Stimulated activated CD4-positive, alpha-beta T cell treated with anti-CD3 and anti-CD28 coated beads, Interleukin-1b, Interleukin-23, amount 100 ng/mL, for 24 hours (primary cell): Measurements from ENCODE around the gene REL.

Experiments used
- DNase-seq, 4 experiments: peaks; one replicate each; pipeline ENCODE4 v3.0.0-alpha.2; 2020; ENCODE audit warnings: low read depth in 4 of 4, low spot score in 1 of 4

The REL gene

DNA sequence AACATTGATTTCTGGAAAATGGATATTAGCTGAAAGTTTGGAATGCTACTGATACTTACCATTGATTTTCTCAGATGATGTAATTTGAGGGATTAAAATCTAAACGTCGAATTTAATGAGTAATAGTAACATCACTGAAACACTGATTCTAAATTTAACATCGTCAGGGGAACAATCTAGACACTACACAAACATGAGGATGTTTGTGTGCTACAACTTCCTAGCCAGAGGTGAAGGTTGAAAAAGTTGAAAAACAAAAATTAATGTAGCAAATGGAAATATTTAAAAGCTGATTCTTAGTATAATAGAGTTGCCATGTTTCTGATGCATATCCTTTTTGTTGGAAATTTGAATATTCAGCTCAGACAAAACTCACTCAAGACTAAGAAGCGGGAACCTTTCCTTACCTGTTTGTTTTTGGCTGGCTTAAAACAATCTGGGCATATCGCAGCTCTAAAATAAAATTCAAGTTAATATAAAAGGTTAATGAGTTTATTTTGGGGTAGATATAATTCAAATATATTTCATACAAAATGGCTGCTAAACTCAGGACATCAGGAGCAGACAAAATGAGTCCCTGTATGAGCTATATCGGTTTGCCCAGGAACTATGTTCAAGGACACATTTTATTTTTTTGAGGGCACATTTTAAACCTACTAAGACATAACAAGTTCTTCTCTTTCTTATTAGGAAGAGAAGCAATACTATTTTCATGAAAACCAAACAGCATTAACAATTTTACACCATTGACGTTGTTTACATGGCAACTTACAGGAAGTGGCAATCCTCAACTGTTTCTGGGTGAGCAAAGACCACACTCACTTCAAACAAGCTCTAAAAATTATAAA lies 83.5 kb downstream of the REL start:
- no peak for DNase-seq

DNA sequence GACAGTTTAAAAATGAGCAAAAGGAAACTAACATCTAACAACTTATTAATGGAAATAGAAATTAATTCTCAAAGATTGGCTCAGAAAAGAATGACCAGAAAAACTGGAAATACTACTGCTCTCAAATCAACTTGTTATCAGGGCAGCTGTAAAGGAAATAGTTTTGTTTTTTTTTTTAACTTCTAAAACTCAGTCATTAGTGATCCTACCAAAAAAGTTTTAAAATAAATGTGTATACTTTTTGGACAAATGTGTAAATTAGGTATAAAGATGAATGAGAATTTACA lies 84.1 kb downstream of the REL start:
- no peak for DNase-seq

DNA sequence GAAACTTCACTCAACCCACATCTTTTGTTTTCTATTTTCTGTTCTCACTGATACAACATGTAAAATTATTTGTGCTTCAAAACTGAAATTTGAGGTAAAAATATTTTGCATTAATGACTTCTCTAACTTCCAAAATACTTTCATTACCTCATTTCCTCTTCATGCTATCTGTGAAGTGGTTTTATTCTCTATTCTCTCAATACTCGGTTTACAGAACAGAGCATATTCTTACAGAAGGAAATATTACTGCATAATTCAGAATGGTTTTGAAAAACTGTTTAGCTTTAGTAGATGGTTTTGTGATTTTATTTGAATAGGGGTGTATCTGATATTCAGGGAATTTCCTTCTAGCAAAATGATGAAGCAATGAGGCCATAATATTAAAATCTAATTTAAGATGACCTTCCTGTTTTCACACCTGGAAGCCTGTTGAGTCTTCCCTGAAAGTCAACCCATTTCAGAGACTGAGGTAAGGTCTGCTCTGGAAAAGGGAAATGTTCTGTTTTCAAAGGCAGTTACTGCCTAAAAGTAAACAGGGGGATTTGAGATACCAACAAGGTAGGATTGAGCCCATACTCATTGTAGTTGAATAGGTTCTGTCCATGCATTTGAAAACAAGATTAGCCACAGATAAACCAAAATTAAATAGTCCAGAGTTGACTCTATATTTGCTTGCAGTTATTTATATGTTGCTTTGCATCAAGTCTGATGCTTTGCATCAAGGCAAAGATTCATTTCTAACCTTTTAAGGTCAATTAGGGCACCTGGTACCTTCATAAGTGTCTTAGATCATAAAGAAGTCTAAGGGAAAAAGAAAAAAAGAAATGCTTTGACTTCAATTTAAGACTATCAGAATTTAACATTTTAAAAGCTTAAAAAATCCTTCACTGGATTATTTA lies 85.4 kb downstream of the REL start:
- no peak for DNase-seq

DNA sequence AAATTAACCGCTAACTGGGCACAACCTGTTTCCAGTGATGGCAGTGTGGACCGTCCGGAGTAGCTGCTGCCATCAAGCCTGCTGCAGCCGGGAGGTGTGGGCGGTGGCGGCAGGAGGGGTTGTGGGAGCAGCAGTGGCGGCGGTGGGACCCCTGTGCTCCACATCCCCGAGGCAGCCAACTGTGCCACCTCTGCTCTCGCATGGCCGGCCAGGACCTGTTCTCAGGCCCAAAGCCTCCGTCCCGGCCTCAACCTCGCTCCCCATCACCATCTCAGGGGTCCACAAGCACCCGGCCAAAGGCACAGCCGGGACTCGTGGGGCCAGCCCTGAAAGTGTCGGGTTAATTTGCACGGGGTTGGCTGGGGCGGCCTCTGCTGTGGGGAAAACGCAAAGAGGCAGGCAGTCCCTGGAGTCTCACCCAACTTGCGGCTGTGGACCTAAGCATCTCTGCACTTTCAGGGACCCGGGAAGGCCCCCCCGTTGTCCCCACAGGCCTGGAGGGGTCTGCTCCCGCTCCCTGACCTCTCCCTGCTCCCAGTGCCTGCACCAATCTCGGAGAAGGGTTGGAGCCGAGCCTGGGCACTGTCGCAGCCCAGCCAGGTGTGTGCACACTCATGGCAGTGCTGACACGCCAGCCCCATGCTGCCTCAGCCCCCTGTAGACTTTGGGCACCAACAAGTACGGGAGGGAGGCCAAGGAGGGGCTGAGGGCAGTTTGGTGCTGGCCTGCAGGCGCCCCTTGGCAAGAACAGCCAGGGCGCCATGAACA lies 91.7 kb downstream of the REL start:
- no peak for DNase-seq

DNA sequence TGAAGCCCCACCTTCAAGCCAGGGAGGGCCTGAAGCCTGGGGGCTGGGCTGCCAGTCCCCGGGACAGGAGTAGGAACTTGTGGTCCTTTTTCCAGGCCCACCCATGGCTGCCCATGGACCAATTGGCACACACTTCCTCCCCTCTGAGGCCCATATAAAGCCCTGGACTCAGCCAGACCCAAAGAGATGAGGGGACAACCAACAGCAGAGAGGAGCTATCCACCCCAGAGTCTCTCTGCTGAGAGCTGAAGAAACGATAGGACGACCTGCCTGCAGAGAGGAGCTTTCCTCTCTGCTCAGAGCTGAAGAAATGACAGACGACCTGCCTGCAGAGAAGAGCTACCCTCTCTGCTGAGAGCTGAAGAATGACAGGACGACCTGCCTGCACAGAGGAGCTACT lies 92.3 kb downstream of the REL start:
- no peak for DNase-seq

DNA sequence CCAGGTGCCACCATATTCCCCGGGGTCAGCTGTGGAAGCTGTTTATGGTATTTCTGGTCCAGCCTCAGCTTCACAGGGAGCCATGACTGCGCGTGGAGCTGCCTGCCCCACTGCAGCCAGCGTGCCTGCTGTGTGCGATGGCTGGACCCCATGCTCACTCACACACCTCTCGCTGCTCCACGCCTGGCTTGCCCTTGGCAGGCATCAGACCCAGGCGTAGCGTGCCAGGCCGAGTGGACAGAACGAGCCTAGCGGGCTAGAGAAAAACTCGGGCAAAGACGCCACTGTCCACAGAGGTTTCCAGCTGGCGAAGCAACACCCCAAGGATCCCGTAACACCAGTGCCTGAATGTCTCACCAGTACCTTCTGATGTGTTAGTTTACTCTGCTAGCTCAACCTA lies 93.3 kb downstream of the REL start:
- DNase-seq = no peak
